Measurements from ENCODE around the gene CRKL. TPM values are rescaled to one million over a fixed set of nuclear protein-coding genes. Genes with fewer than 3 reads are reported as not detected.
A peak's percentile ranks its signal among the peaks of the same experiment; 100 is the strongest.

Gene CRKL
- total RNA-seq, 1 donor from 2014 or later, result 59.6 TPM

GRCh38 chr22:20983081-20983771 is 66.0 kb downstream of the CRKL start:
- no peak for TF ChIP-seq CTCF (IDR thresholded peaks at IDR 0.05; ENCODE audit: partially characterized antibody, unreplicated experiment)
- no peaks in the 10 kb centered on the region for H3K36me3 Mint-ChIP-seq (ENCODE audit: unreplicated experiment)
- H3K4me1 Mint-ChIP-seq (ENCODE audit: low read depth, unreplicated experiment), result peaks cover 7% of the 10 kb centered on the region
- peaks cover 9% of the 10 kb centered on the region for H3K9me3 Mint-ChIP-seq (ENCODE audit: unreplicated experiment)
- peaks cover 9% of the 10 kb centered on the region for H3K27me3 Mint-ChIP-seq (ENCODE audit: unreplicated experiment)
- DNase-seq, result no peak
- H3K27ac Mint-ChIP-seq (ENCODE audit: unreplicated experiment), result peak overlapping the region; percentile 91
- H3K4me3 Mint-ChIP-seq (ENCODE audit: unreplicated experiment), result peak overlapping the region; percentile 99

GRCh38 chr22:20985720-20986119 is 68.5 kb downstream of the CRKL start:
- no peak for TF ChIP-seq CTCF (IDR thresholded peaks at IDR 0.05; ENCODE audit: partially characterized antibody, unreplicated experiment)
- DNase-seq, result no peak
- Mint-ChIP-seq H3K27me3 (ENCODE audit: unreplicated experiment) (peaks cover 7% of the 10 kb centered on the region), H3K36me3 (ENCODE audit: unreplicated experiment) (no peaks in the 10 kb centered on the region), H3K9me3 (ENCODE audit: unreplicated experiment) (peaks cover 7% of the 10 kb centered on the region), H3K4me1 (ENCODE audit: low read depth, unreplicated experiment) (peaks cover 7% of the 10 kb centered on the region), H3K4me3 (ENCODE audit: unreplicated experiment) (no peak overlapping the region), H3K27ac (ENCODE audit: unreplicated experiment) (no peak overlapping the region)

GRCh38 chr22:20986365-20986764 is 69.2 kb downstream of the CRKL start:
- Mint-ChIP-seq H3K36me3 (ENCODE audit: unreplicated experiment) (no peaks in the 10 kb centered on the region), H3K27ac (ENCODE audit: unreplicated experiment) (no peak overlapping the region), H3K4me3 (ENCODE audit: unreplicated experiment) (no peak overlapping the region), H3K9me3 (ENCODE audit: unreplicated experiment) (peaks cover 6% of the 10 kb centered on the region), H3K27me3 (ENCODE audit: unreplicated experiment) (peaks cover 5% of the 10 kb centered on the region), H3K4me1 (ENCODE audit: low read depth, unreplicated experiment) (peaks cover 5% of the 10 kb centered on the region)
- DNase-seq, result no peak
- TF ChIP-seq CTCF (IDR thresholded peaks at IDR 0.05; ENCODE audit: partially characterized antibody, unreplicated experiment), result no peak

- no peak overlapping the region for H3K27ac Mint-ChIP-seq (ENCODE audit: unreplicated experiment)
- H3K36me3 Mint-ChIP-seq (ENCODE audit: unreplicated experiment), result no peaks in the 10 kb centered on the region
- H3K9me3 Mint-ChIP-seq (ENCODE audit: unreplicated experiment), result peaks cover 4% of the 10 kb centered on the region
- TF ChIP-seq CTCF (IDR thresholded peaks at IDR 0.05; ENCODE audit: partially characterized antibody, unreplicated experiment), result no peak
- H3K4me3 Mint-ChIP-seq (ENCODE audit: unreplicated experiment), result no peak overlapping the region
- DNase-seq, result no peak
- H3K4me1 Mint-ChIP-seq (ENCODE audit: low read depth, unreplicated experiment), result peaks cover 4% of the 10 kb centered on the region
- H3K27me3 Mint-ChIP-seq (ENCODE audit: unreplicated experiment), result peaks cover 3% of the 10 kb centered on the region
These were observed 70.2 kb downstream of the CRKL start for GRCh38 chr22:20987375-20987774.

GRCh38 chr22:20988573-20989322 is 71.5 kb downstream of the CRKL start:
- H3K4me1 Mint-ChIP-seq (ENCODE audit: low read depth, unreplicated experiment), result peaks cover 3% of the 10 kb centered on the region
- H3K4me3 Mint-ChIP-seq (ENCODE audit: unreplicated experiment), result no peak overlapping the region
- H3K36me3 Mint-ChIP-seq (ENCODE audit: unreplicated experiment), result no peaks in the 10 kb centered on the region
- no peak for DNase-seq
- H3K9me3 Mint-ChIP-seq (ENCODE audit: unreplicated experiment), result peaks cover 2% of the 10 kb centered on the region
- H3K27me3 Mint-ChIP-seq (ENCODE audit: unreplicated experiment), result peaks cover 3% of the 10 kb centered on the region
- no peak for TF ChIP-seq CTCF (IDR thresholded peaks at IDR 0.05; ENCODE audit: partially characterized antibody, unreplicated experiment)
- H3K27ac Mint-ChIP-seq (ENCODE audit: unreplicated experiment), result no peak overlapping the region
